GM19023 (cell line): ENCODE results near the gene CREB3L1.

Experiments used
- ATAC-seq: cut with Tn5 transposase; IDR thresholded peaks from one replicate; pipeline ENCODE4 v1.9.1; 2021; ENCODE audit warnings: mild to moderate bottlenecking, moderate library complexity; ENCODE audit not compliant: unreplicated experiment

Gene CREB3L1

GRCh38 chr11:46321757-46322156, 44.3 kb downstream of the CREB3L1 start:
- ATAC-seq = no peak

GRCh38 chr11:46322759-46323158, 45.3 kb downstream of the CREB3L1 start:
- no peak for ATAC-seq

- ATAC-seq = no peak
Measured at GRCh38 chr11:46326813-46327416, 49.5 kb downstream of the CREB3L1 start.

- no peak for ATAC-seq
Measured at GRCh38 chr11:46327829-46328228, 50.4 kb downstream of the CREB3L1 start.

GRCh38 chr11:46330154-46330553, 52.7 kb downstream of the CREB3L1 start:
- ATAC-seq = no peak

GRCh38 chr11:46330563-46331281, 53.3 kb downstream of the CREB3L1 start:
- ATAC-seq = no peak

- ATAC-seq = no peak
Measured at GRCh38 chr11:46331282-46331984, 54.0 kb downstream of the CREB3L1 start.

- no peak for ATAC-seq
Measured at GRCh38 chr11:46332093-46332567, 54.7 kb downstream of the CREB3L1 start.

GRCh38 chr11:46332568-46333393, 55.3 kb downstream of the CREB3L1 start:
- ATAC-seq = no peak

- no peak for ATAC-seq
Measured at GRCh38 chr11:46333394-46333947, 56.0 kb downstream of the CREB3L1 start.

- ATAC-seq = no peak
Measured at GRCh38 chr11:46334211-46334610, 56.7 kb downstream of the CREB3L1 start.

- ATAC-seq = no peak
Measured at GRCh38 chr11:46335271-46335670, 57.8 kb downstream of the CREB3L1 start.

- no peak for ATAC-seq
Measured at GRCh38 chr11:46335890-46336562, 58.6 kb downstream of the CREB3L1 start.

- no peak for ATAC-seq
Measured at GRCh38 chr11:46336563-46337180, 59.2 kb downstream of the CREB3L1 start.

GRCh38 chr11:46337626-46338345, 60.3 kb downstream of the CREB3L1 start:
- ATAC-seq = no peak

GRCh38 chr11:46338636-46338987, 61.1 kb downstream of the CREB3L1 start:
- no peak for ATAC-seq

GRCh38 chr11:46338988-46339666, 61.7 kb downstream of the CREB3L1 start:
- ATAC-seq = no peak

GRCh38 chr11:46339816-46340215, 62.4 kb downstream of the CREB3L1 start:
- no peak for ATAC-seq

- no peak for ATAC-seq
Measured at GRCh38 chr11:46341454-46341853, 64.0 kb downstream of the CREB3L1 start.
